Measurements from ENCODE around the gene TMEM81. TPM values are rescaled to one million over a fixed set of nuclear protein-coding genes. Genes with fewer than 3 reads are reported as not detected.

Gene TMEM81
- polyA plus RNA-seq, 2 of the 4 experiments (the other 2 are of a cell fraction) = 2.2 to 4.3 TPM

DNA sequence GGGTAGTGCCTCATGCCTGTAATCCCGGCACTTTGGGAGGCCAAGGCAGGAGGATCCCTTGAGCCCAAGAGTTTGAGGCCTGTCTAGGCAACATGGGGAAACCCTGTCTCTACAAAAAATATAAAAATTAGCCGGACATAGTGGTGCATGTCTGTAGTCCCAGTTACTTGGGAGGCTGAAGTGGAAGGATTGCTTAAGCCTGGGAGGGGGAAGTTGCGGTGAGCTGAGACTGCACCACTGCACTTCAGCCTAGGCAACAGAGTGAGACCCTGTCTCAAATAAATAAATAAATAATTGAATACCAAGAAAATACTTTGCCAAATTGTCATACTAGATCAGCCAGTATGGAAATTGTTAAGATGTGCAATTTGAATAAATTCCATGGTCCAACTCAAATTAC lies 43.4 kb upstream of the TMEM81 start:
- no peaks in the 10 kb centered on the region for H3K9me3 ChIP-seq
- DNase-seq (ENCODE audit: low read depth in 1 of 2, low spot score in 1 of 2) = no peak
- no peak overlapping the region for H3K4me2 ChIP-seq
- ChIA-PET CTCF (interaction anchor here (1.2 kb wide), 1 partner anchor 129 kb away, joined by 3 read pairs; no protein-coding TSS in a partner anchor), POLR2A (no interaction called here)
- no peak for FAIRE-seq
- 0 out of 3 replicates have a peak, but pooled peaks cover 3% of the 10 kb centered on the region for H3K4me1 ChIP-seq
- H3K27ac ChIP-seq = no peak overlapping the region
- TF ChIP-seq NFE2L2 (conservative IDR thresholded peaks at IDR 0.05; ENCODE audit: low read length) (no peak), SREBF2 (IDR thresholded peaks at IDR 0.05) (no peak), TP53 (CRISPR knock-in tag; IDR thresholded peaks at IDR 0.05) (no peak), HOXB13 (CRISPR knock-in tag; IDR thresholded peaks at IDR 0.05; ENCODE audit: low read depth) (no peak), CHD2 (IDR thresholded peaks at IDR 0.05; ENCODE audit: low read length, partially characterized antibody) (no peak), CHD4 (IDR thresholded peaks at IDR 0.05; ENCODE audit: borderline replicate concordance) (no peak), RAD21 (conservative IDR thresholded peaks at IDR 0.05 in 1 of 2, IDR thresholded peaks at IDR 0.05 in 1 of 2) (no peak), ZFP36 (IDR thresholded peaks at IDR 0.05; ENCODE audit: borderline replicate concordance, partially characterized antibody) (no peak), FOXS1 (CRISPR knock-in tag; IDR thresholded peaks at IDR 0.05) (no peak), HEYL (CRISPR knock-in tag; IDR thresholded peaks at IDR 0.05) (no peak), MAZ (IDR thresholded peaks at IDR 0.05; ENCODE audit: borderline replicate concordance, low read depth, low read length) (no peak), MAFK (IDR thresholded peaks at IDR 0.05; ENCODE audit: partially characterized antibody) (no peak), CEBPB (IDR thresholded peaks at IDR 0.05) (no peak), BHLHE40 (IDR thresholded peaks at IDR 0.05; ENCODE audit: low read depth, low read length) (no peak), ESRRA (IDR thresholded peaks at IDR 0.05; ENCODE audit: borderline replicate concordance, low read length) (no peak), JUNB (IDR thresholded peaks at IDR 0.05) (no peak), EHMT2 (IDR thresholded peaks at IDR 0.05; ENCODE audit: low read depth) (no peak)
- TF ChIP-seq, protein P1, sequence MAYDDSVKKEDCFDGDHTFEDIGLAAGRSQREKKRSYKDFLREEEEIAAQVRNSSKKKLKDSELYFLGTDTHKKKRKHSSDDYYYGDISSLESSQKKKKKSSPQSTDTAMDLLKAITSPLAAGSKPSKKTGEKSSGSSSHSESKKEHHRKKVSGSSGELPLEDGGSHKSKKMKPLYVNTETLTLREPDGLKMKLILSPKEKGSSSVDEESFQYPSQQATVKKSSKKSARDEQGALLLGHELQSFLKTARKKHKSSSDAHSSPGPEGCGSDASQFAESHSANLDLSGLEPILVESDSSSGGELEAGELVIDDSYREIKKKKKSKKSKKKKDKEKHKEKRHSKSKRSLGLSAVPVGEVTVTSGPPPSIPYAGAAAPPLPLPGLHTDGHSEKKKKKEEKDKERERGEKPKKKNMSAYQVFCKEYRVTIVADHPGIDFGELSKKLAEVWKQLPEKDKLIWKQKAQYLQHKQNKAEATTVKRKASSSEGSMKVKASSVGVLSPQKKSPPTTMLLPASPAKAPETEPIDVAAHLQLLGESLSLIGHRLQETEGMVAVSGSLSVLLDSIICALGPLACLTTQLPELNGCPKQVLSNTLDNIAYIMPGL (CRISPR knock-in tag; IDR thresholded peaks at IDR 0.05; ENCODE audit: borderline replicate concordance) = no peak
- TF ChIP-seq, protein P2, sequence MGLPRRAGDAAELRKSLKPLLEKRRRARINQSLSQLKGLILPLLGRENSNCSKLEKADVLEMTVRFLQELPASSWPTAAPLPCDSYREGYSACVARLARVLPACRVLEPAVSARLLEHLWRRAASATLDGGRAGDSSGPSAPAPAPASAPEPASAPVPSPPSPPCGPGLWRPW (IDR thresholded peaks at IDR 0.05) = no peak
- TF ChIP-seq, protein P3, sequence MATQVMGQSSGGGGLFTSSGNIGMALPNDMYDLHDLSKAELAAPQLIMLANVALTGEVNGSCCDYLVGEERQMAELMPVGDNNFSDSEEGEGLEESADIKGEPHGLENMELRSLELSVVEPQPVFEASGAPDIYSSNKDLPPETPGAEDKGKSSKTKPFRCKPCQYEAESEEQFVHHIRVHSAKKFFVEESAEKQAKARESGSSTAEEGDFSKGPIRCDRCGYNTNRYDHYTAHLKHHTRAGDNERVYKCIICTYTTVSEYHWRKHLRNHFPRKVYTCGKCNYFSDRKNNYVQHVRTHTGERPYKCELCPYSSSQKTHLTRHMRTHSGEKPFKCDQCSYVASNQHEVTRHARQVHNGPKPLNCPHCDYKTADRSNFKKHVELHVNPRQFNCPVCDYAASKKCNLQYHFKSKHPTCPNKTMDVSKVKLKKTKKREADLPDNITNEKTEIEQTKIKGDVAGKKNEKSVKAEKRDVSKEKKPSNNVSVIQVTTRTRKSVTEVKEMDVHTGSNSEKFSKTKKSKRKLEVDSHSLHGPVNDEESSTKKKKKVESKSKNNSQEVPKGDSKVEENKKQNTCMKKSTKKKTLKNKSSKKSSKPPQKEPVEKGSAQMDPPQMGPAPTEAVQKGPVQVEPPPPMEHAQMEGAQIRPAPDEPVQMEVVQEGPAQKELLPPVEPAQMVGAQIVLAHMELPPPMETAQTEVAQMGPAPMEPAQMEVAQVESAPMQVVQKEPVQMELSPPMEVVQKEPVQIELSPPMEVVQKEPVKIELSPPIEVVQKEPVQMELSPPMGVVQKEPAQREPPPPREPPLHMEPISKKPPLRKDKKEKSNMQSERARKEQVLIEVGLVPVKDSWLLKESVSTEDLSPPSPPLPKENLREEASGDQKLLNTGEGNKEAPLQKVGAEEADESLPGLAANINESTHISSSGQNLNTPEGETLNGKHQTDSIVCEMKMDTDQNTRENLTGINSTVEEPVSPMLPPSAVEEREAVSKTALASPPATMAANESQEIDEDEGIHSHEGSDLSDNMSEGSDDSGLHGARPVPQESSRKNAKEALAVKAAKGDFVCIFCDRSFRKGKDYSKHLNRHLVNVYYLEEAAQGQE (IDR thresholded peaks at IDR 0.05) = no peak
- 77% methylated on average over 3 of the region's 3 CpGs for WGBS (ENCODE audit: missing lambda C conversion rate)
- H3K4me3 ChIP-seq = no peak overlapping the region
- no peak for ATAC-seq

DNA sequence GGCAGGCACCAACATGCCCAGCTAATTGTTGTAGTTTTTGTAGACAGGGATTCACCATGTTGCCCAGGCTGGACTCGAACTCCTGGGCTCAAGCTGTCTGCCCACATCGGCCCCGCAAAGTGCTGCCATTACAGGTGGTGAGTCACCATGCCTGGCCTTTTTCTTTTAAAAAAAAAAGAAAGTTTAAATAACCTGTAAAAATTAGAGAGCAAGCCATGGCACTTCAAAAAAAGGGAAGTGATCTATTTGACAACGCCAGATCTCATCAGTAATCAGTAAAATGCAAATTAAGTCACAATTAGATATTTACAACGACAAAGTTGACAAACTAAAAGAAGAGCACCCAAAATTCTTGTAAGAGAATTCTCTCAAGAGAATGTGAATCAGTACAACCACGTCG lies 40.5 kb upstream of the TMEM81 start:
- no peak overlapping the region for H3K27ac ChIP-seq
- ATAC-seq (no peak), FAIRE-seq (no peak), DNase-seq (ENCODE audit: low read depth in 1 of 2, low spot score in 1 of 2) (no peak)
- H3K4me2 ChIP-seq = no peak overlapping the region
- H3K4me1 ChIP-seq = peaks cover 16% of the 10 kb centered on the region
- WGBS (ENCODE audit: missing lambda C conversion rate) = 72% methylated on average over 7 of the region's 7 CpGs
- no peak overlapping the region for H3K4me3 ChIP-seq
- POLR2A ChIA-PET = no interaction called here
- H3K9me3 ChIP-seq = no peaks in the 10 kb centered on the region
- CTCF ChIA-PET = interaction anchor here (1.3 to 5.9 kb wide), 5 partner anchors 15 to 131 kb away, joined by 3 to 56 read pairs (median 17); no protein-coding TSS in a partner anchor
- TF ChIP-seq GATA3 (IDR thresholded peaks at IDR 0.05; ENCODE audit: borderline replicate concordance) = no peak
- TF ChIP-seq ESRRA (IDR thresholded peaks at IDR 0.05; ENCODE audit: borderline replicate concordance, low read length) = no peak
- no peak for TF ChIP-seq KDM5A (IDR thresholded peaks at IDR 0.05)
- TF ChIP-seq EHF (CRISPR knock-in tag; IDR thresholded peaks at IDR 0.05) = no peak
- TF ChIP-seq, protein P2 (IDR thresholded peaks at IDR 0.05) = no peak
- TF ChIP-seq, protein P4, sequence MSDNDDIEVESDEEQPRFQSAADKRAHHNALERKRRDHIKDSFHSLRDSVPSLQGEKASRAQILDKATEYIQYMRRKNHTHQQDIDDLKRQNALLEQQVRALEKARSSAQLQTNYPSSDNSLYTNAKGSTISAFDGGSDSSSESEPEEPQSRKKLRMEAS (IDR thresholded peaks at IDR 0.05) = no peak
- TF ChIP-seq HOXB5 (CRISPR knock-in tag; IDR thresholded peaks at IDR 0.05) = no peak
- TF ChIP-seq MAFK (IDR thresholded peaks at IDR 0.05; ENCODE audit: partially characterized antibody) = no peak
- TF ChIP-seq, protein P3 (IDR thresholded peaks at IDR 0.05) = no peak
- no peak for TF ChIP-seq HOXA7 (CRISPR knock-in tag; IDR thresholded peaks at IDR 0.05)
- TF ChIP-seq ZFP36 (IDR thresholded peaks at IDR 0.05; ENCODE audit: borderline replicate concordance, partially characterized antibody) = no peak
- TF ChIP-seq HEYL (CRISPR knock-in tag; IDR thresholded peaks at IDR 0.05) = no peak

Measured in A549 (cell line).